GM23248 (cell line): ENCODE measurements around the gene PGGHG.

Experiments used
- EZH2 ChIP-seq: fragments of 200-600 bp; sonication (generic); IDR thresholded peaks from 2 replicates; pipeline ENCODE4 v1.6.1; 2018; ENCODE audit warnings: antibody characterized with exemption, mild to moderate bottlenecking; ENCODE audit not compliant: insufficient read depth, poor library complexity, severe bottlenecking
- EZH2phosphoT487 ChIP-seq: fragments of 200-600 bp; sonication (generic); IDR thresholded peaks from 2 replicates; pipeline ENCODE4 v1.6.1; 2018; ENCODE audit warnings: antibody characterized with exemption, moderate library complexity, mild to moderate bottlenecking, low read depth; ENCODE audit not compliant: insufficient read depth

- TF ChIP-seq EZH2 (no peak), EZH2phosphoT487 (no peak)
These were observed 5.9 kb downstream of the PGGHG start for GRCh38 chr11:294780-295179.
